Activated CD8-positive, alpha-beta memory T cell treated with anti-CD3 and anti-CD28 coated beads, Interleukin-2, amount 50 U/mL, for 1 hour (primary cell): ENCODE measurements around the gene CABLES2.
"Not testable (repeated sequence)": the region's sequence is repeated elsewhere in the genome, so short reads cannot be mapped to it uniquely, and the experiment has no call there.

Source experiments
- DNase-seq: peaks from one replicate; pipeline ENCODE4 v3.0.0-alpha.2; 2020; ENCODE audit errors: extremely low read depth

CABLES2 gene

GRCh38 chr20:62433658-62434497, 26.8 kb upstream of the CABLES2 start:
- no peak for DNase-seq

- DNase-seq: no peak
These were observed 23.9 kb upstream of the CABLES2 start for GRCh38 chr20:62430866-62431447.

GRCh38 chr20:62430311-62430853, 23.3 kb upstream of the CABLES2 start:
- DNase-seq: no peak

DNA sequence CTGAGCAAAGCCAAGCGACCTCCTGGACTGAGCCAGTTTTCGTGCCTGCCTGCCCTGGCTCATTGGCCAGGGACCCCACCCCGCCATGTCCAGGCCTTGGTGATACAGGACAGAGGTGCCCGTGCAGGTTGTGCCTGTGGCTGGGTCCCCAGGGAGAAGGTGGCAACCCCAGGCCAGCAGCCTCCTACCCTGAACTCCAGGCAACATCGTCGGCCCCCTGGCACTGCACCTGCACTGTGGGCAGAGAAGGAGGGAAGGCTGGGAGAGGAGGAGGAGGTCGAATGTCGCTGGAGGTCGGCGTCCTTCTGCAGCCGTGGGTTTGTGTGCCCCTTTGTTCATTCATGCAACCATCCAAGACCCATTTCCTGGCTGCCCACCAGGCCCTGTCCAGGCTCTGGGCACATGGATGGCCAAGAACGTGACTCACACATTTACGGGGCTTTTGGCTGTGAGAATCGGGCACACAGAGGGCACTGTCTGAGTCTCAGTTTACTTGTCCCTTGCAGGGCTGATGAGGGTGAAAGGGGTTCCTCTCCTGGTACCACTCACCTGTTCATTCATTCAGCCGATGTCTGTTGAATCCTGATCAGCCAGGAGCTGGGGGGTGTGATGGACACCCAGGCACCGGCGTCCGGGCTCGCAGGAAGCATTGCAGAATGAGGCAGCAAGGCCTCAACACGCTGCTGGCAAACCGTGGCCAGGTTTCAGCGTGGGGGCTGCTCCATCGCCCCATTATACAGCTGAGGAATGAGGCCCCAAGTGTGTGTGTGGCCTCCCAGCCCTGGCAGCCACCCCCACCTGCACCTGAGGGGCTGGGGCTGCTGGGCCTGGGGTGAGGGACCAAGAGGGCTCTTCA, 22.6 kb upstream of the CABLES2 start:
- DNase-seq: no peak

DNA sequence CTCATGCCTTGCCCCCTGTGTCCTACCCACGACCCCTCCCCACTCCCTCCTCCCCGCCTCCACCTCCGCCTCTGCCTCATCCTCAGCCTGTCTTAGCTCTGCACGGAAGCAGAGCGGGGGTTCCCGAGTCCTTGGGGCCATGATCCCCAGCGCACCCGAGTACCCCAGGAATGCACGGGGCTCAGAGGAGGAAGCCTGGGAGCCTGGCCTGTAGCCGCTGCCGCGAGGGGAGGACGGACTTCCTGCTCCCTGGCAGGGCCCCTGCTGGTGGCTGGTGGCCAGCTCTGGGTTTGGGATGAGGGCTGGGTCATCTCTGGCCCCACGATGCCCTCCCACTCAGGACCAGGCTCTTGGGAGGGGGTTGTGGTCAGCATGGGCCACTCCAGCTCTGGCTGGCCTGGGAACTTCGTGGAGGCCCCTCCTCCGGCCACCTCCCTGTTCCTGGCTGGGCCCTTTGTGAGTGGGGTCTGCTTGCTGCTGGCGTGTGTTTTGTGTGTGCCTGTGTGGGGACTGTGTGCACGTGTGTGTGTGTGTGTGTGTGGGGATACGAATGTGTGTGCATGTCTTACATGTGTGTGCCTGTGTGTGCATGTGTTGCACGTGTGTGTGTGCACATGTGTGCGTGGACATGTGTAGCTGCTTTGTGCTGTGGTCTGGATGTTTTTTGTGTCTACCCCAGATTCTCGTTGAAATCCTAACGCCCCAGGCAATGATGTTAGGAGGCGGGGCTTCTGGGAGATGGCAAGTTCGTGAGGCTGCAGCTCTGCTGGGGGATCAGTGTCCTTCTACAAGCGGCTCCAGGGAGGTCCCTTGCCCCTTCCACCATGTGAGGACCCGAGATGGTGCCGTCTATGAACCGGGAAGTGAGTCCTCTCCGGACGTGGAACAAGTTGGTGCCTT, 21.6 kb upstream of the CABLES2 start:
- no peak for DNase-seq

DNA sequence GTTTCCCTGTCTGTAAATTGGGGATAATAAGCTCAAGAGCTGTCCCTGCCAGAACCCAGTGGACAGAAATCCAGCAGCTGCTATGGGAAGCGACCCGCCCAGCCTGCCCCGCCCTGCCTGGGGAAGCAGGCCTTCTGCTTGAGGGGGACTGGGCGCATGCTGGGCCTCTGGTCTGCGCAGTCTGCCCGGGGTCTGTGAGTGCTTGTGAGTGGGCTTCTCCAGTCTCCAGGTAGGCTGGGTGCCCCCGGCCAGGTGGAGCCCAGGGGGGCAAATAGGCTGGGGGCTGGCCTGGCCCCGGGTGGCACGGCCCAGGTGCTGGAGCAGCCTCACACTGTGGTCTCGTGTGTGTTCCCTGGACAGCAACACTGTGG, 20.9 kb upstream of the CABLES2 start:
- DNase-seq: no peak

DNA sequence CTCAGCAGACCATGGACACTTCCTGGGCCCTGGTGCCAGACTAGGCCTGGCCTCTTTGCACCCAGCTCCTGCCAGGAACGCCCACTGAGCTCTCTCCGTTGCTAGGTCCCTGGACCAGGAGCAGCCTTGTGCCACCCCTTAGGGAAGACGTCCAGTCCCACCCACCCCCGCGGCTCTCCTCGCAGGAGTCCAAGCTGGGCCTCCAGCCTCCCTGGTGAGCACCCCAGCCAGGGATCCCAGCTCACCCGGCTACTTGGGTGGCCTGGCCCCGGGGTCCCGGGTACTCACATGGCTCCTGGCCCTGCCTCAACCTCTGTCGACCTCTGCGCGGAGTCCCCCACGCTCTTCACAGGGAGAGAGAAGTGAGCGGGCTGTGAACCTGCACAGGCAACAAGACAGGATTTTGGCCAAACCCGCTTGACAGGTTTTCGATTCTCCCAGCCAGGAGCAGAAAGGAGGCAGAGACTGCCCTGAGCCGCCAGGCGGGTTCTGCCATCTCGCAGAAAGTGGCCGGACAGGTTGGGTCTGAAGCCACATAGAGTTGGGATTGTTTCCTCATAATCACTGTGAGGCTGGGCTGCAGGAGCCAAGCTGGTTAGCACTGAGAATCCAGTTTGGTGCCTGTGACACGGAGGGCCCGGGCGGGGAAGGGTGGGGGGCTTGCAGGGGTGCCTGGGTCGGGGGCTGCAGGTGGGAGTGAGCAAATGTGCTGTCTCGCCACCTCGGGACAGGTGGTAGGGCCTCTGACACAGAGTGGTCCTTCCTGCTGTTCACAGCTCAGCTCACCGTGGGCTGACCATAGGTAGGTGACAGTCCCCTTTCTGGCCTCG, 20.3 kb upstream of the CABLES2 start, which contains the start of gene RBBP8NL:
Gene RBBP8NL, minus strand, starts transcription at position 368 of the 830 bp plus-strand sequence. CDS start 7,892 bp downstream, outside the sequence.
- DNase-seq: no peak

DNA sequence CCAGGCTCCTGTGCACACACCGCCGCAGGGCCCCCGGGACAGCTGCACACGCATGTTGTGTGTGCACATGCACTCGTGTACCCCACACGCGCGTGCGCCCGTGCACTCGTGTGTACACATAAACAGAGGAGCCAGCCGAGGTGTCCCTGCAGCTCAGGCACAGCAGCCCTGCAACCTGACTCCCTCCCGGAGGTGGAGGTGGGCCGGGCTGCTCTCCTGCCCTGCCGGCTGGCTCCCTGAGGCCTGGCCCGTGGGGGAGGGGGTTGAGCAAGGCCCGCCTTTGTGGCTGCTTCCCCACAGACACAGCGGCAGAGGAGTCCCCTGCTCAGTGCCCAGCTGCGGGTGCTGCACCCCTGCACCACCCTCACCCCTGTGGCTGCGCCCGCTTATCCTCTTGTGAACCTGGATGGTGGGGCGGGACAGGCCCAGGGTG, 19.6 kb upstream of the CABLES2 start:
- no peak for DNase-seq

DNA sequence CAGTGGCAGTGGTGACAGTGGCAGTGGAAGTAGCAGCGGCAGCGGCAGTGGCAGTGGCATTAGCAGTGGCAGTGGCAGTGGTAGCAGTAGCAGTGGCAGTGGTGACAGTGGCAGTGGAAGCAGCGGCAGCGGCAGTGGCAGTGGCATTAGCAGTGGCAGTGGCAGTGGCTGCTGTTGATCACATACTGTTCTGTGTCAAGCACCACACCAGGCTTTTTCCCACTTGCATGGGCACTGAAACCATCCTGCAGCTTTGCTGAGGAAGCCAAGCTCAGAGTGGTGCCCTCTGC, 18.9 kb upstream of the CABLES2 start:
- DNase-seq: not testable (repeated sequence)

DNA sequence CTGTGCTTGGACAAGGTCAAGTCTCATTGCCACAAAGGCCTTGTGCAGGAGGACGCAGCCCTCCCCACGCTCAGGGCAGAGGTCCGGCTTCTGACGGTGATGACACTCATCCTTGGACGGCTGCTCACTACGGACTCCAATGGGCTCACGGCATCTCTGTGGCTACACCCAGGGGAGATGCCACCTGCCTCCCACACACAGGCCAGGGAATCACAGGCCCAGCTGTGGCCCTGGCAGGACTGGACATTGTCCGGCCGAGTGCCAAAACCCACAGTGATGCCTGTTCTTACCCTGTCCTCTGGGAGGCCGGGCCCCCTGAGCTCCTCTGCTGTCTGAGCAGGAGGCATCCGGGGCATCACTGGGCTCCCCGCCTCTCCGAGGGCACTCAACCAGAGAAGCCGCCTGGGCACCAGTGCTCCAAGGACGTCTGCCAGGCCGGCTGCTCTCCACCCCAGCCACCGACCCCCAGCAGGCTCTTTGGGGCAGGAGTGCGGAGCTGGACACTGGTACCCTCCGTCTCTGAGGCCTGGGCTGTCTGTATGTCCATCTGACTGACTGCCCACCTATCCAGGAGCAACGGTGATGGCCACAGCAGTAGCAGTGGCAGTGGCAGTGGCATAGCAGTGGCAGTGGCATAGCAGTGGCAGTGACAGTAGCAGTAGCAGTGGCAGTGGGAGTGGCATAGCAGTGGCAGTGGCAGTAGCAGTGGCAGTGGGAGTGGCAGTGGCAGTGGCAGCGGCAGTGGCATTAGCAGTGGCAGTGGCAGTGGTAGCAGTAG, 18.4 kb upstream of the CABLES2 start:
- no peak for DNase-seq

DNA sequence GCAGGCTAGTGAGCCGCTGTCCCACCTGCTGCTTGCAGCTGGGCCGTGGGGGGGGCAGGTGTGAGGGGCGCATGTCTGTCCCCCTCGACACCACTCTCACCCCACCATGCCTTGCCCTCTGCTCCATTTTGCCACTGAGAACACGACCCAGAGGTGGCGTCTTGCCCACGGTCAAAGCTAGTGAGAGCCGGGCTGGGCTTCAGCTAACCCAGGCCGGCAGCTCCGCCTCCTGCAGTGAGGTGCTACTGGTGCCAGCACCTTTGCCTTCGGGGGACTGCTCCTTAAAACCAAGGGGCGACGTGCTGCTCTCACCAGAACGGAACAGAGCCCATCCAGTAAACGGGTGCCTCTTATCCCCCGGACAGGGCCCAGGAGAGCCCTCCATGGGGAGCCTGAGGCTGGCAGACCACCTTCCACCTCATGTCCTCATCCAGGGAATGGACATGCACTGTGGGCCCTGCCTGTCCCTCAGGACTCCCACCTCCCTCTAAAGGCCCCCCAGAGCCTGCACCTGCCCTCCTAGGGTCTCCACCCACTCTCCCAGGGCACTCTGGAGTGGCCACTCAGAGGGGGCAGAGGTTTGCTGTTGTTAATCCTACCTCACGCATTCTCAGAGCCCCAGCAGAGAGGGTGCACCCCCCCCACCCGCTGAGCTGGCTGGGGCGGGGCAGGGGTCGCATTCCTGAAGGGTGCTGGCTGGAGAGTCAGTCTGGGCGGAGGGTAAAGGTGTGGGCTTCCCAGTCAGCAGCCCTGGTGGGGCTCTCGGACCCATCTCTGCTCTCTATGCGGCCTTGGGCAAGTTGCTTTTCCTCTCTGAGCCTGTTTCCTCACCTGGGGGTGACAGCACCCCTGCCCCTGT, 17.4 kb upstream of the CABLES2 start:
- no peak for DNase-seq

- no peak for DNase-seq
These were observed 16.2 kb upstream of the CABLES2 start for GRCh38 chr20:62423326-62423706.

DNA sequence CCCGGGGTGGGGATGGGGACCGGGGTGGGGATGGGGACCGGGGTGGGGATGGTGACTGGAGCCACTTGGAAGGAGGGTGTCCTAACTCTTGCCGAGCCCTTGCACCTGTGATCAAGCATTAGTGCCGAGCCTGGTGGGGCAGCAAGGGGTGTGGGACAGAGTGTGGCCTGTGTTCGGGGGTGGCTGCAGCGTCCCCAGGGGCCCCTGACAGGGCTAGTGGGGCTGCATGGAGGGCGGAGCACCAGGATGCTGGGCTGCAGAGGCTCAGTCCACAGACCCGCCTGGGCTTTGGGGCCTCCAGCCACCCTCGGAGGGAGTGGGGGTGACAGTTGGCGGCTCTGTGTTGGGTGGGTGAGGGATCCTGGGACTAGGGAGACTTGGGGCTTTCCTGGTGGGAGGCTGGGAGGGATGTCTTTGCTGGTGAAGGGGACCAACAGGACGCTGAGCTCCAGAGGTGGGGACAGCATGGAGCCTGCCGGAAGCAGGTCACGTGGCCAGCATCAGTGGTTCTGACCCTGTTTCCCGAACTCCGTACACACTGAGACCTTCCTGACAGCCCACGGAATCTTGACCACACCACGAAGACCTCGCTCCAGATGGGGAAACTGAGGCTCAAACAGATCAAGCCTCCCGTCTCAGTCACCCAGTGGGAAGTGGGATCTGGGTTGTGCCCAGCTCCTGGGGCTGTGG, 15.7 kb upstream of the CABLES2 start:
- DNase-seq: no peak

DNA sequence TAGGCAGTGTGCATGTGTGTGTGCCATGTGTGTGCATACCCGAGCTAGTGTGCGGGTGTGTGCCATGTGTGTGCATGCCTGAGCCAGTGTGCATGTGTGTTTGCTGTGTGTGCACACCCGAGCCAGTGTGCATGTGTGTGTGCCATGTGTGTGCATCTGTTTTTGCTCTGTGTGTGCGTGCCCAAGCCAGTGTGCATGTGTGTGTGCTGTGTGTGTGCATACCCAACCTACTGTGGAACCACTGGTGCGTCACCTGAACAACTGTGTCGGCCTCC, 14.6 kb upstream of the CABLES2 start:
- no peak for DNase-seq

GRCh38 chr20:62420846-62421715, 14.0 kb upstream of the CABLES2 start:
- no peak for DNase-seq

DNA sequence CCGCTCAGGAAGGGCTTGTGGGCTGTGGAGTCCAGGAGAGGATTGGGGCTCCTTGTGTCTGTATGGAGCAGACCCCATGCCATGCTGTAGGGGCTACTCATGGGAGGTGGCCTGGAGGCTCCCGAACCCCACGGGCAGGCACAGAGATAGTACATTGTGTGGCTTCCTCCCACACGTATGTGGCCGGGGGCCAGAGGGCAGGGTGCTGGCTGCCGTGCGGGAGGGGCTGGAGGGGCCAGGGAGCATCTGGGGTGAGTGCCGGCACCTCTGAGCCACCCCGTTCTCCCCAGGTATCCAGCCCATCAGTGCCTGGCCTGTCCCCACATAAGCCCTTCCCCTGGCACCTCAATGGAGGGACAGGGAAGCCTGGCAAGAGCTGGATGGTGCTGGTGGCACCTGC, 12.7 kb upstream of the CABLES2 start:
- no peak for DNase-seq

DNA sequence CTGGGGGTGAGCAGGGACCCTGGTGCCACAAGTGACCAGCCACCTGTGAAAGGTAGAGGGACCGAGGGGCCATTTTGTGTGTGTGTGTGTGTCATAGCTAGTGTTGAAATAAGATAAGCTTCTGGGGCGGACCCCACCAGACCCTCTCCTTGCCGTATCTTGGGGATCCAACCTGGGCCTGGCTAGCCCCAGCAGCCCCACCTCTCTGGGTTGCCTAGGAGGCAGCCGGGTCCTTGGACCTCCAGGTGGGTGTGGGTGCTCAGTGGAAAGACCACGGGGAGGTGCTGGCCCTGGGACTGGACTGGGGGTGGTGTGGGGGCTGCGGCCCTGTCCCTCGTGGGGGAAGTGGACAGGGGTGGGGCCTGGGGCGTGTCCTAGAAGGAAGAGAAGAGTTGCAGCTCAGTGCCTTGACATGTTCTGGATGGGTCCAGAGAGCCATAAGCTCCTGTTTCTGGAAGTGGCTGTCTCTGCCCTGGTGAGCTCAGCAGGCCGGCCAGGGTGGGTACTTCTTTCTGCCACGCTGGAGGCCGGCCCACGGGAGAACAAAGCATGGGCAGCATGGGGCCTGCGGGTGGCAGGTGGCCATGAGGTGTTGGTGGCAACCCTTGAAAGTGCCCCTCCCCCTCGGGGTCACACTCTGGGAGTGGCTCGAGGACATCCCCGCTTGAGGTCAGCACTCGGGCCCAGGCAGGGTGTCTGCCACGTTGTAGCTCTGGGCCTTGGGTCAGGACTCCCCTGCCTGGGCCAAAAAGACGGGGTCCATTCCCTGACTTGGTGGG, 11.8 kb upstream of the CABLES2 start:
- DNase-seq: no peak
